Measurements from ENCODE around the gene NOX3. TPM values are rescaled to one million over a fixed set of nuclear protein-coding genes. Genes with fewer than 3 reads are reported as not detected.

The NOX3 gene, protein sequence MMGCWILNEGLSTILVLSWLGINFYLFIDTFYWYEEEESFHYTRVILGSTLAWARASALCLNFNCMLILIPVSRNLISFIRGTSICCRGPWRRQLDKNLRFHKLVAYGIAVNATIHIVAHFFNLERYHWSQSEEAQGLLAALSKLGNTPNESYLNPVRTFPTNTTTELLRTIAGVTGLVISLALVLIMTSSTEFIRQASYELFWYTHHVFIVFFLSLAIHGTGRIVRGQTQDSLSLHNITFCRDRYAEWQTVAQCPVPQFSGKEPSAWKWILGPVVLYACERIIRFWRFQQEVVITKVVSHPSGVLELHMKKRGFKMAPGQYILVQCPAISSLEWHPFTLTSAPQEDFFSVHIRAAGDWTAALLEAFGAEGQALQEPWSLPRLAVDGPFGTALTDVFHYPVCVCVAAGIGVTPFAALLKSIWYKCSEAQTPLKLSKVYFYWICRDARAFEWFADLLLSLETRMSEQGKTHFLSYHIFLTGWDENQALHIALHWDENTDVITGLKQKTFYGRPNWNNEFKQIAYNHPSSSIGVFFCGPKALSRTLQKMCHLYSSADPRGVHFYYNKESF
- total RNA-seq, result not detected in 2 replicates

DNA sequence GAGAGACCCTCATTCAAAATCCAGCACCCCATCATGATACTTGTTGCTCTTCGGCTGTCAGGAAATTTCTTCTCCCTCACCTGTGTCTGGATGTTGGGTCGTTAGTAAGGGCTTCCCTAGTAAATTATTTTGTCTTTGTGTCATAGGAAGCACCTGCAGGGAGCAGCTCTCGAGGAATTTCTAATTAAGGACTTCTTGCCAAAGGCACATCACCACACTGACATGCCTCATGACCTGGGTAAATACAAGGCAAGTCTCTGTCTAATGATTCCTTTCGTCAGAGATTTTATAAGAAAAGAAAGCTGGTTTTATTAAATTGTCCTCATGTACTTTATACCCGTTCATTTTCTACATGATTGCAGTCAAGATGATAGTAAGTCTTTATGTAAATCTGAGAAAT, at the start of gene NOX3:
TSS of gene NOX3 (minus strand) at position 74 of the 400 bp plus-strand sequence. CDS start at position 35, 39 bp downstream.

Other genes starting within 250 kb of the NOX3 start
- gene CLDN20, start 191.8 kb downstream of the NOX3 start, total RNA-seq, result not detected in 2 replicates
- 17.4 and 22.0 TPM in 2 replicates for gene TFB1M, start 141.4 kb downstream of the NOX3 start, total RNA-seq

Measured in smooth muscle cell of the pulmonary artery (primary cell).